ENCODE data around the gene GDF7. TPM values are rescaled to one million over a fixed set of nuclear protein-coding genes. Genes with fewer than 3 reads are reported as not detected.

Gene GDF7
- polyA plus RNA-seq, 1 of the 3 experiments (the other 2 are of a cell fraction): 0.02 TPM

- H3K27me3 ChIP-seq (ENCODE audit: insufficient read depth): no peaks in the 10 kb centered on the region
- no peaks in the 10 kb centered on the region for H4K20me1 ChIP-seq (ENCODE audit: insufficient read depth)
- 98% methylated on average over 5 of the region's 5 CpGs for WGBS (ENCODE audit: low lambda C conversion rate)
Measured at GRCh38 chr2:20702563-20702962, 35.6 kb downstream of the GDF7 start.

GRCh38 chr2:20704886-20705285, 37.9 kb downstream of the GDF7 start:
- H3K36me3 ChIP-seq (replicated peaks in 1 of 2; ENCODE audit: control insufficient read depth in 1 of 2, insufficient read depth in 2 of 2, low read length in 1 of 2): peaks cover 7 to 22% of the 10 kb centered on the region in 2 experiments
- H3K27ac ChIP-seq (ENCODE audit: low read depth in 2 of 2, low read length in 1 of 2): no peak overlapping the region
- no peak overlapping the region for H3K9ac ChIP-seq
- no peak overlapping the region for H2AFZ ChIP-seq (ENCODE audit: low read depth)
- no peaks in the 10 kb centered on the region for H3K9me2 ChIP-seq
- H3K9me3 ChIP-seq: no peaks in the 10 kb centered on the region
- DNase-seq: no peak
- 95% methylated on average over 1 of the region's 1 CpG for WGBS (ENCODE audit: low lambda C conversion rate)
- no peaks in the 10 kb centered on the region for H4K20me1 ChIP-seq (ENCODE audit: insufficient read depth)
- no peaks in the 10 kb centered on the region for H3K79me2 ChIP-seq (ENCODE audit: insufficient read depth)
- H3K4me3 ChIP-seq (ENCODE audit: low read depth in 2 of 2, low read length in 1 of 2): no peak overlapping the region
- POLR2A ChIA-PET: no interaction called here
- H3F3A ChIP-seq (replicated peaks; ENCODE audit: insufficient read depth): no peaks in the 10 kb centered on the region
- no peaks in the 10 kb centered on the region for H3K27me3 ChIP-seq (ENCODE audit: insufficient read depth)
- no peak overlapping the region for H3K4me2 ChIP-seq
- H3K4me1 ChIP-seq (ENCODE audit: control insufficient read depth in 1 of 2, insufficient read depth in 2 of 2, low read depth in 1 of 2, low read length in 1 of 2): peaks cover 0 to 2% of the 10 kb centered on the region in 2 experiments; a peak in 1 of 4 replicates
- CTCF ChIA-PET: interaction anchor here (1.0 to 1.5 kb wide), 2 partner anchors 43 to 87 kb away, joined by 3 read pairs; no protein-coding TSS in a partner anchor
- TF ChIP-seq REST (IDR thresholded peaks at IDR 0.05; ENCODE audit: low read depth, low read length): no peak
- no peak for TF ChIP-seq MAX (IDR thresholded peaks at IDR 0.05; ENCODE audit: low read depth)
- TF ChIP-seq RFX5 (IDR thresholded peaks at IDR 0.05; ENCODE audit: low read length): no peak
- no peak for TF ChIP-seq USF1 (IDR thresholded peaks at IDR 0.05; ENCODE audit: borderline replicate concordance, low read depth)
- TF ChIP-seq RAD21 (IDR thresholded peaks at IDR 0.05; ENCODE audit: low read length): no peak
- no peak for TF ChIP-seq PBX3 (IDR thresholded peaks at IDR 0.05)
- no peak for TF ChIP-seq ZBTB33 (IDR thresholded peaks at IDR 0.05; ENCODE audit: borderline replicate concordance, low read depth)
- no peak for TF ChIP-seq EZH2phosphoT487 (IDR thresholded peaks at IDR 0.05; ENCODE audit: borderline replicate concordance, low read depth)
- no peak for TF ChIP-seq CTCF (IDR thresholded peaks at IDR 0.05)

More at GRCh38 chr2:20702563-20702962, 35.6 kb downstream of the GDF7 start:
- Histone ChIP-seq H3K36me3 (replicated peaks in 1 of 2; ENCODE audit: control insufficient read depth in 1 of 2, insufficient read depth in 2 of 2, low read length in 1 of 2) (peaks cover 6 to 30% of the 10 kb centered on the region in 2 experiments), H2AFZ (ENCODE audit: low read depth) (no peak overlapping the region), H3K4me1 (ENCODE audit: control insufficient read depth in 1 of 2, insufficient read depth in 2 of 2, low read depth in 1 of 2, low read length in 1 of 2) (peaks cover 0 to 14% of the 10 kb centered on the region in 2 experiments; a peak in 2 of 4 replicates), H3F3A (replicated peaks; ENCODE audit: insufficient read depth) (peaks cover 3% of the 10 kb centered on the region), H3K4me3 (ENCODE audit: low read depth in 2 of 2, low read length in 1 of 2) (no peak overlapping the region), H3K9ac (no peak overlapping the region), H3K4me2 (no peak overlapping the region), H3K79me2 (ENCODE audit: insufficient read depth) (no peaks in the 10 kb centered on the region), H3K27ac (ENCODE audit: low read depth in 2 of 2, low read length in 1 of 2) (no peak overlapping the region), H3K9me3 (no peaks in the 10 kb centered on the region), H3K9me2 (no peaks in the 10 kb centered on the region)
- TF ChIP-seq CTCF (IDR thresholded peaks at IDR 0.05): no peak
- TF ChIP-seq RFX5 (IDR thresholded peaks at IDR 0.05; ENCODE audit: low read length): no peak
- ChIA-PET CTCF (no interaction called here), POLR2A (no interaction called here)
- DNase-seq: no peak
